ENCODE results near the gene LRRC27.

LRRC27 gene

GRCh38 chr10:132392811-132393694, 61.1 kb downstream of the LRRC27 start:
- FAIRE-seq = no peak

- FAIRE-seq = no peak
Measured at GRCh38 chr10:132393695-132394181, 61.7 kb downstream of the LRRC27 start.

GRCh38 chr10:132394201-132394811, 62.3 kb downstream of the LRRC27 start:
- no peak for FAIRE-seq

GRCh38 chr10:132394936-132395703, 63.1 kb downstream of the LRRC27 start:
- FAIRE-seq = no peak

GRCh38 chr10:132395704-132396493, 63.9 kb downstream of the LRRC27 start:
- no peak for FAIRE-seq

- no peak for FAIRE-seq
Measured at GRCh38 chr10:132396494-132397035, 64.6 kb downstream of the LRRC27 start.

GRCh38 chr10:132397036-132397541, 65.1 kb downstream of the LRRC27 start, which contains the start of gene PWWP2B:
PWWP2B (plus strand) TSS chr10:132397200; CDS start chr10:132397227, 27 bp downstream.
- FAIRE-seq = no peak

GRCh38 chr10:132397671-132398565, 65.9 kb downstream of the LRRC27 start:
- FAIRE-seq = no peak

GRCh38 chr10:132398566-132398991, 66.6 kb downstream of the LRRC27 start:
- FAIRE-seq = no peak

GRCh38 chr10:132399117-132400035, 67.4 kb downstream of the LRRC27 start:
- no peak for FAIRE-seq

- FAIRE-seq = no peak
Measured at GRCh38 chr10:132400041-132400546, 68.1 kb downstream of the LRRC27 start.

- no peak for FAIRE-seq
Measured at GRCh38 chr10:132400547-132401151, 68.7 kb downstream of the LRRC27 start.

- no peak for FAIRE-seq
Measured at GRCh38 chr10:132401401-132402118, 69.6 kb downstream of the LRRC27 start.

- no peak for FAIRE-seq
Measured at GRCh38 chr10:132402781-132403241, 70.8 kb downstream of the LRRC27 start.

GRCh38 chr10:132403511-132404168, 71.6 kb downstream of the LRRC27 start:
- FAIRE-seq = no peak

GRCh38 chr10:132404169-132404880, 72.3 kb downstream of the LRRC27 start:
- no peak for FAIRE-seq

Data from A204.1 (cell line).